Neural cell (in vitro differentiated cells): ENCODE data around the gene ACKR1.

Source experiments
- CTCF ChIP-seq: fragments of 450-650 bp; IDR thresholded peaks from 2 replicates; pipeline ENCODE4 v1.5.1; 2014; ENCODE audit warnings: antibody characterized with exemption, mild to moderate bottlenecking, moderate library complexity; ENCODE audit not compliant: poor library complexity, severe bottlenecking
- EP300 ChIP-seq: fragments of 450-650 bp; conservative IDR thresholded peaks from 2 replicates; pipeline ENCODE4 v1.6.1; 2014; ENCODE audit warnings: antibody characterized with exemption, mild to moderate bottlenecking, moderate library complexity; ENCODE audit not compliant: poor library complexity, severe bottlenecking
- RAD21 ChIP-seq: fragments of 450-650 bp; conservative IDR thresholded peaks from 2 replicates; pipeline ENCODE4 v1.6.1; 2014; ENCODE audit warnings: antibody characterized with exemption, mild to moderate bottlenecking, moderate library complexity
- REST ChIP-seq: IDR thresholded peaks from 2 replicates; pipeline ENCODE4 v1.6.1; 2012; ENCODE audit warnings: borderline replicate concordance
- SMC3 ChIP-seq: fragments of 450-650 bp; conservative IDR thresholded peaks from 2 replicates; pipeline ENCODE4 v1.6.1; 2014; ENCODE audit warnings: antibody characterized with exemption, mild to moderate bottlenecking, moderate library complexity; ENCODE audit not compliant: poor library complexity
- TAF1 ChIP-seq: IDR thresholded peaks from 2 replicates; pipeline ENCODE4 v1.6.1; 2012; ENCODE audit warnings: low read depth

- TF ChIP-seq CTCF (peak; percentile 15), SMC3 (no peak), EP300 (no peak), REST (no peak), TAF1 (no peak), RAD21 (no peak)
Measured at GRCh38 chr1:159196543-159196942, 8.1 kb upstream of the ACKR1 start.
